Fibroblast of skin of abdomen (primary cell): ENCODE measurements around the gene PCDH1.
"Not testable (repeated sequence)": the region's sequence is repeated elsewhere in the genome, so short reads cannot be mapped to it uniquely, and the experiment has no call there.

Source experiments
- DNase-seq: peaks from one replicate; pipeline ENCODE4 v3.0.0-alpha.2; 2013

PCDH1 gene

DNA sequence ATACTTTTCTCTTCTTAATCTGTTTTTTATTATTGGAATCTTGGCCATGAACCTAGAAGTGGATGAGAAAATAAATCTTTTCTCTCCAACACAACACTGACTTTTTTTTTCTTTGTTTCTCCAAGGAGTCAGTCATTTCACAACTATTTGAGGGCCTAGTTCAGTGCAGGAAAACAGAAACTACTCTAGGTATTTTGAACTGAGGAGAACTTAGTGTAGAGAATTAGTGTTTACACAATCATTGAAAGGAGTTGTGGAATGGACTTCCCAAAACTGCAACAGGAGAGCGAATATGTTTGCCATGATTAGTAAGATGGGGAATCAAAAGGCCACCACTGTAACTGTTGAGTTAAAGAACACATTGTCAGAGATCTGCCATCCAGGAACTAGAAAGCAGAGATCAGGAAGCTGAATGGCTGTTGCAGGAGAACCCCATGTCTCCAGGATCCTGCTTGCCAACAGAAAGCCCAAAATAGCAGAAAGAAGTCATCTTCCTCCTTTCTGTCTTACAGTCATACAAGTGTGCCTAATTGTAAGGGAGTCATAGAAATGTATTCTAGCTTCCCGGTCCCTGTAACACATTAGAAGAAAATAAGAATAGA is 20.3 kb upstream of the PCDH1 start:
- DNase-seq: no peak

- no peak for DNase-seq
These were observed 19.2 kb upstream of the PCDH1 start for GRCh38 chr5:141897425-141897824.

- not testable (repeated sequence) for DNase-seq
These were observed 12.2 kb upstream of the PCDH1 start for GRCh38 chr5:141890429-141890828.

- DNase-seq: no peak
These were observed 11.2 kb upstream of the PCDH1 start for GRCh38 chr5:141889282-141889871.

GRCh38 chr5:141883892-141884318 is 5.7 kb upstream of the PCDH1 start:
- DNase-seq: no peak

DNA sequence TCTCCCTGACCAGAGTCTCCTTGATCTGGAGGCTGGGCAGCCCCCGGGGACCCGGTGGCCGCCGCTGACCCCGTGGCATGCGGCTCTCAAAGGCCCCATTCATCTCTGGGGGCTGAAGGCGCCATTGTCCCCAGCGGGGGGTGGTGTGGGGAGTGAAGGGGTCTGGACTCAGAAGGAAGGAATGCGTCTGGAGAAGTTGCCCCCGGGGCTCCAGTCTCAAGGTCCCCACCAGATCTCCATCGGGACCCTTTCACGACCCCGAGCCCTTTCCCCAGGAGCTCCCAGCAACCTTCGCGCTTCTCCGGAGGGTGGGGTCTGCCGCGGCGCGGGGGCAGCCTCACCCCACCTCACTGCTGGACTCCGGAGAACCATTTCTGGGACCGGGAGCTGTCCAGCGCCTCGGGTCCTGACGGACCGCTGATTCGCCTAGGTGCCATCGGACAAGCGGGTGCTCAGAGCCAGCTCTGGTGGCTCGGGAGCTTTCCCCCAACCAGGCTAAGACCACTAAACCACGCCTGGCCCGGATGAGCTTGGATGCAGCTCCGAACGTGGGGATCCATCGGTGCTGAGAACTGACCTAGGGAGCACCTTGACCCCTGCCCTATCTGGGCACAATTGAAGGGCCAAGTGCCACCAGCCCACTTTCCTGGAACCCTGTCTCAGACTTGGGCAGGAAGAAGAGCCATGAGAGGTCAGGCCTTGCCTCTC is 5.1 kb upstream of the PCDH1 start:
- peak; percentile 17 for DNase-seq

GRCh38 chr5:141882594-141883183 is 4.5 kb upstream of the PCDH1 start:
- DNase-seq: no peak

DNA sequence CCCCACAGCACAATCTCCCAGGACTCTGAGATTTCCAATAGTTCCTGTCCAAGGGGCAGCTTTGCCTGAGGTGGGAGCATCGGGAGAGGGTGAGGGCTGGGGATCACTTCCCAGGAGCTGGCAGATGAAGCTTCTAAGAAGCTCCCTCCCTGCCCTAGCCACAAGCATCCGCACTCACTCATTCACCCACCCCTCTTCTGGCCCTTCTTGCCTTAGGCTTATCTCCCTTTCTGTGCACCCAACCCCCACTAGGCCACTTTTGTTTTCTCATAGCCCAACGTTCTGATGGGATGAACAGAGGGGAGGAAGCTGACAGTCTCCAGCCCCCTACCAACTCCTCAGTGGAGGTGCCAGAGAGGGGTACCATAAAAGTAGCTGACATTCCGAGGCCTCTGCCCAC is 3.7 kb upstream of the PCDH1 start:
- DNase-seq: no peak

DNA sequence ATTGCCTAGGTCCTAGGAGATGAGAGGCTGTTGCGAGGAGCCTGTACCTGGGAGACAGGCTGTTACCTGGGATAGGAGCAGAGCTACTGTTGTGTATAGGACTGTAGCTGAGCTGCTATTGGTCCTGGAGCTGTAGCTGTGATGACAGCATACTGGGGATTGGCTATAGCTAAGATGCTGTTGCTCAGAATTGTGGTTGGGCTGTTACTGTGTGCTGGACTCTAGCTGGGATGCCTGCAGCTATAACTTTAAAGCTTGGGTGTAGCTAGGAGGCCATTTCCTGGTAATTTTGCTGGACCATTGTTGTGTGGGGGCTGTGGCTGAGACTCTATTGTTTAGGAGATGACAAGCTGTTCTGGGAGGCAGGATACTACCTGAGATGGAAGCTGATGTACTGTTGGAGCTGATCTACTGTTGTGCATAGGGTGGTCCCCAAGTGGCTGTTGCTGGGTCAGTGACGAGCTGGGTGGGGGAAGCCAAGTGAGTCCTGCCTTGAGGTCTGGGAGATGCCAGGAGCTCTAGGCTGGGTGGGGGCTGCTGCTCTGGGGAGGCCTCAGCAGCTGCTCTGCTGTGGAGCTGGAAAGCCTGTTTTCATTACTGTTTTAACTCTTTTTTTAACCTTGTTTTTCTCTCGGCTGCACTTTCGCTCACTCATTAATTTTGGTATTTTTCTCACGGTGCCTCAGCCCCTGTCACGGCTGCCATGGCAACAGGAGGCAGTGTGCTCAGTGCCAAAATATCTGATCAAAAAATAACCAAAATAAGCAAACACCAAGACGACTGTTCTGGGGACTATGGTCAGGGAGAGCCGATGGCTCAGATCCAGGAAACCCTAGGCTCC is 3.0 kb upstream of the PCDH1 start:
- DNase-seq: no peak

DNA sequence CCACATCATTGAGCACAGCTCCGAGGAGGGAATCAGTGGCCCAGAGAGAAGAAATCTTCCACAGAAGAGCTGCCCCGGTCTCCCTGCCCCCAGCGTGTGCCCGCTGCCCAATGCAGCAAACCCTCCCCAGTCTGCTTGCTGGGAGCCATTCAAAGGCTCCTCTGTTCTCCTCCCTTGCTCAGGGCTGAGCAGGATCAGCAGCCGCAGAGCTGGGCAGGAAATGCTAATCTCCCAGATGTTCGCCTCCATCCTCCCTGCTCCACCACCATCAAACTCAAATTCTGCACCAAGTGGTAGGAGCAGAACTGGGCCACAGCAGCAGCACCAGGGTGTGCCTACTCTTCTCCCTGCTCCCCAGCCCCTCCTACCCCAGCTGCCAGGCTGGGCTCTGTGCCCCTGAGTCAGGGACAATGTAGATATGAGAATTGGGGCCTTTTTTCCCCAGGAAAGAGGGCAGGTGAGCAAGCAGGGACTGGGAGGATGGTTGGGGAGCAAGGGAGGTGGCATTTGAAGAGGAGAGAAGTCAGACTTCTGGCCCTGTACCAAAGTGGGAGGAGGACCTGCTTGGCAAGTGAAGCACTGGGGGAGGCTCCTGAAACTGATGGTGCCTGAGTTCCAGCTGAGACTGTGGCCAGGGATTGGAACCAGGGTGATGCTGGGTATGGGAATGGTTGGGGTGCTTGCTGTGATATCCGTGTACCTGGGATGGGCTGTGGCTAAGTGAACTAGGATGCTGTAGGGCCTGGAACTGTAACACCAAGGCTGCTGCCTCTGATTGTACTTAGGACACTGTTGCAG is 1.9 kb upstream of the PCDH1 start:
- DNase-seq: no peak

DNA sequence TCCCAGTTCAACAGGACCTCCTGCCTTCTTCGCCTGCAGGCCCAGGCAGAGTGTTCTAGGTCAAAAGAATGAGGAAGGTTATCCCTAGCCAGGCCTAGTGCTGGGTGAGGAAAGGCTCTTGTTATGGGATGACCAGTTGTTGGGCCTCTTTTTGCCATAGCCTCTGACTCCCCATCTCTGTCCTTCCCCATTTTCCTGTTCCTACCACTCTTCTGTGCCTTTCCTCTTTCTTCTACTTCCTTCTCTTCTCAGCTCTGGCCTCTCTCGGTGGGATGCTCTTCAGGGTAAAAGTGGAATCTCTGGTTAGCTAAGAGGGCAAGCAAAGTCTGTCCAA is 1.2 kb upstream of the PCDH1 start:
- DNase-seq: no peak

- peak; percentile 80 for DNase-seq
These were observed 658 bp upstream of the PCDH1 start for GRCh38 chr5:141878711-141879425.

- no peak for DNase-seq
These were observed 639 bp downstream of the PCDH1 start for GRCh38 chr5:141877356-141878185.

- DNase-seq: no peak
These were observed 1.4 kb downstream of the PCDH1 start for GRCh38 chr5:141876628-141877355.

DNA sequence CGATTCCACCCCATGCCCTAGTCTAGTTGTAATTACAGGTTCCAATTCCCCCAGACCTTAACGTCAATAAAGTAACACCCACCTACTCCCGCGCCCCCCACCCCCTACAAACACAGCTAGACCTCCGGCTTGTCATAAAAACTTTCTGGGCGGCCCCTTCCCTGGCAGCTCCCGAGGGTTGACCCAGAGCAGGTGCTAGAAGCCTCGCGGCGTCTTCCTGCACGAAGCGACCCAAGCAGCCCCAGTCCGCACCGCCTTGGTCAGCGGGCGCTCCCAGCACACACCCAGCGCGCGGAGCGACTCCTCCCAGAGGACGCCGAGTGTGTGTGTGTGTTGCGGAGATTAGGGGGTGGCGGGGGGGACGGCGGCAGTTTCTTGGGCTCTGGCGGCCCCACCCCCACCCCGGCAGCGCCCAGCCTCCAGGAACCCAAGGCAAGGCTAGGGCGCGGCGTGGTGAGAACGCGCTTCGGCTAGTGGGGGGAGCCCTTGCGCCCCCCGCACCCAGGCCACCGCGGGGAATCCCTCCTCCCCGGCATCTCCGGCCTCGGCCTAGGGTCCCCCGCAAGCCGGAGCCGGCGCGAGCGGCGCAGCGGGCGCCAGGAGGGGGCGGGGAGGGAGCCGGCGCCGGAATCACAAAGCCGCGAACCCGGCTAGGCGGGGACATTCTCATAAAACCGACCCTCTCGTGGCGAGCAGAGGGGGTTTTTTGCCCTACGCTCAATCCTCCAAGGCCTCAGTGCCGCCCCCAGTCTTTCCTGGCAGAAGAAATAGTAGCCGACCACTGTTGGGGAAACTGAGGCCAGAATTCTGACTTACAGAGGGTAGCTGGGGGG is 2.2 kb downstream of the PCDH1 start:
- DNase-seq: no peak

DNA sequence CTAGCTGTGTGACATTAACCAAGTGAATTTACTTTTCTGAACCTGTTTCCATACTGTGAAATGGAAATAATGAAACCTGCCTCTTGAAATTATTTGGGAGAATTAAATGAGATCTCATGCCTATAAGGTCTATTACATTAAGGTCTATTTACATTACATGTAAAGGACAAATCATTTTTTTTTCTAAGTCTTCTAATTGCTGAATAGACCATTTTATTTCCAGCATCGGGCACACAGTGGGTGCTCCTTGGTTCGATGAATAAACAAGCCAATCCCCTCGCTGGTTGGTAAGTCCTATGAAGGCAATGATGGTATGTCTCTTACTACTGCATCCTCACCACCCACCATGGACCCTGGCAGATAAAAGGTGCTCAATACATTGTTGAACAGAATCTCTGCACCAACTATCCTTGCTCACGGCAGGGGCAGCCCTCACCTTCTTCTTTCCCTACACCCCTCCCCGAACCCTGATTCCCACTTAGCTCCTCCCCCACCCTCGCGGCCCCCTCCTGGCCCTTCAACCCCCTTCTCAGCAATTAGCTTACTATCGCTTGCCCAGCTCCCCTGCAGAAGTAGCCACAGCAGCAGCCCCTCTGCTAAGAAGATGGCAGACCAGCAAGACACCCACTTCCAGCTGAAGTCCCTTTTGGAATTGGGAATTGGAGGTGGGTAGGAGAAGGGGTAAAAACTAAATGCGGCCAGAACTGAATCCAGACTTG is 3.0 kb downstream of the PCDH1 start:
- DNase-seq: no peak

GRCh38 chr5:141874262-141874964 is 3.8 kb downstream of the PCDH1 start:
- DNase-seq: no peak

DNA sequence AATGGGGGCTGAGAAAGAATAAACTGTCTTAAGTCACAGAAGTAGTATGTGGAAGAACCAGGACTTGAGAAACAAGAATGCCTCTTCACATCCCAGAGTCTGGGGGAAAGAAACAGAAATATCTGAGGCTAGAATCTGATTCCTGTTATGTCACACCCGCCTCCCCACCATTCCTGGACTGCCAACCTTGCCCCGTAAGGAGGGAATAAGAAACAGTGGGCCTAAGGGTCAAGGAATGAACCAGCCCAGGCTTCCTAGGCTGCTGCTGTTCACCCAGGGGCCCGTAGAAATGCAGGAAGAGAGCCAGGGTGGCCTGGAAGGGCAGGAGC is 4.3 kb downstream of the PCDH1 start:
- DNase-seq: no peak
